GM21367 (cell line): ENCODE results near the gene VAV2.

Experiments
- ATAC-seq: cut with Tn5 transposase; IDR thresholded peaks from one replicate; pipeline ENCODE4 v1.9.1; 2021; ENCODE audit not compliant: unreplicated experiment

VAV2 gene

DNA sequence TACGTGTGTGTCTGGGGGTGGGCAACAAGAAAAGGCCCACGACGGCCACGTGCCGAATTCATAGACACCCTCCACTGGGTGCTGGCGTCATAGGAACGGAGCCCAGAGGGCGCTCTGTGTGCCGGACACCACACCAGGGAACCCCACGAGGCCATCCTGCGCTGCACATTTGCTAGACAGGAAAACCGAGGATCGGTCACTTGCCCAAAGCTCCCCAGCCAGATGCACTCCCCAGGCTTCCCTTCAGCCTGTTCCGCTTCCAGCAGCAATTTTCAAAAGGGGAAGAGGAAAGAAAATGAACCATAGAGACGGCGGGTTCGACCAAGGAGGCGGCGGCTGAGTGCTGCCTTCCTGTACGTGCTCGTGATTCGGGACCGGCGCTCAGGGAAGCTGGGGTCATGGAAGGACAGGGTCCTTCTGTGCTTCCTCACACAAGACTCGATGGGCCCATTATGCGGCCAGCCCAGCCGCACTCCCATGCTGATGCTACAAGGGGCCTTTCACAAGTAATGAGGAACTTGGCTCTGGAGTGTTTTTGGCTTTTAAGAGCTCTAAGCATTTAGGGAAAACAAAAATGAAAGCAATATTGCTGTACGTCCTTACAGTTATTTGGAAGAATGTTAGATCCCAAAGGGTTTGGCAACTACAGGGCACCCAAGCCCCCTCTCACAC is 129.4 kb downstream of the VAV2 start:
- ATAC-seq: no peak

DNA sequence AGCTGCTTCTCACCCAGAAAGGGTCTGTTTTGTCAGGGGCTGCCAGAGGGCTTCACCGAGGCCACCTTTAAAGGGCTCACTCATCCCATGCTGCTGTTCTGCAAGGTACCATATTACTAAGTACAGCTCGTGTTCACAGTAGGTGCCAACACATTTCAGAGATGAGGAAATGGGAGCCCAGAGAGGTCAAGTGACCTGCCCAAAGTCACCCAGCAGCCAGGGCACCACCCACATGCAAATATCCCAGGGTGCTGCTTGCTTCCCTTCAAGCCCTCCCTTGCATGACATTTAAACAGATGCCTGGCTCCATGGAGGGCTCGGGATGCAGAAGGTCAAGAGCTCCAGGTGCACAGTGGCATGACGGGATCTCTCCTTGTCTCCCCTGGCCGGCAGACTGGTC is 130.4 kb downstream of the VAV2 start:
- ATAC-seq: no peak

DNA sequence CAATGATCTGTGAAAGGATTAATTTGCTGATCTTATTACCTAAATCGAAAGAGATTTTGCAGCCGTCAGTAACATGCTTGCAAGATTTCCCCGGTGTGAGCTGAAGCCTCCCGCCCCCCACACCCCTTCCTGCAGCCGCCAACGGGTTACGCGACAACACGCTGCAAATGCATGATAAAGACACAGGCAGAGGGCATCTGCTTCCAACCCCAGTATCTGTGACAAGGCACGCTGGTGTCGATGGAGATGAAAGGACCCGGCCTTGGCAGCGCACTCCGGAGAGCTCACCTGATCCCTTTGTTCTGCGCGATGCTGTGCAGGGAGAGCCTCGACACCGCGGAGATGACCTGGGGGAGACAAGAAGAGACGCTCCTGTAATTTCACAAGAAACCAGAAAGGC is 131.0 kb downstream of the VAV2 start:
- ATAC-seq: no peak

DNA sequence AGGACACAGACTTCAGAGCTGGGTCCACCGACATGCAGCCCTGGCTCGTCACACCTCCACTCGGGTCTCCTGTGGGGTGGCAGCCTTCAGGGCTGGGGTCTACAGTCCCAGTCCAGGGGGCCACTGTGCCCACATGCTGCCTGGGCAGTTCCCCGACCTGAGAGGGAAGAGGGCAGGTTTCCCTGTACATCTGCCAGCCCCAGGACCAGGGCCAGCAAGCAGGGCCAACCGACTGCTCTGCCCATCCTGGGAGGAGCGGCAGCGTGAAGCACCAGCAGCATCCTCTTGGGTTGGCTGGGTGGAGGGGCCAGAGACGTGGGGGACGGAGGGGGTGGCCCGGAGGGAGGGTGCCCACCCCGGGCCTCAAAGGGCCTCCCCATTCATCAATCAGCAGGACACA is 133.4 kb downstream of the VAV2 start:
- ATAC-seq: no peak

DNA sequence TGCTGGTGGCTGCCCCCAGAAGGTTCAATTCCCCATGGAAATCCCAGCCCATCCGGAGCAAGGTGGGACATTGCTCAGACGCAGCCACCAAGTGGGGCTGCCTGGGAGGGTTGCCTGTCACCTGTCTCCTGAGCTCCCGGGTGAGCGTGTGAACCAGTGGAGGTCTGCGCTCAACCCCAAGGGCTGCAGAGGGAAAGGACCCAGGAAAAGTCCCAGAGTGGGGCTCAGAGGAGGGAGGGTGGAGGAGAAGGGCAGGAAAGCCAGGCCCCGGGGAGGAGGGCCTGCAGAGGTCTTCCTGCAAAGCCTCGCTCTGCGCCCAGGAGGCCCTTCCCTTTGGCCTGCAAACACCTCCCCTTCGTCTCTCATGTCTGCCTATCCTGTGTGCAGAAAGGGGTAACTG is 134.5 kb downstream of the VAV2 start:
- no peak for ATAC-seq

DNA sequence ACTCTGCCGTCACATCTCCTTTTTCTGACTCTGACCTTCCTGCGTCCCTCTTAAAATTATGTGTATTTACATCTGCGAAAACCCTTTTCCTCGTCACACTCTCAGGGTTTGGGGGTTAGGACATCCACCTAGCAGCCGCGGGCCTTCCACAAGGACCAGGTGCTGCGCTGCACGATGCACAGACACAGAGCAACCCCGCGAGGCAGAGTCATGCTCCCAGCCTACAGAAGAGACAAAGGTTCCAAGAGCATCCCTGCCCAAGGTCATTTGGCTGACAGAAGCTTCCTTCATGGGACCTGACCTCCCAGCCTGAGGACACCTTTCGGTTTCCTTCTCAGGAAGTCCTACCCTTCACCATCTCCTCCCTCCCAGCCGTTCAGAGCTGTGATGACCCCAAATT is 135.3 kb downstream of the VAV2 start:
- no peak for ATAC-seq

DNA sequence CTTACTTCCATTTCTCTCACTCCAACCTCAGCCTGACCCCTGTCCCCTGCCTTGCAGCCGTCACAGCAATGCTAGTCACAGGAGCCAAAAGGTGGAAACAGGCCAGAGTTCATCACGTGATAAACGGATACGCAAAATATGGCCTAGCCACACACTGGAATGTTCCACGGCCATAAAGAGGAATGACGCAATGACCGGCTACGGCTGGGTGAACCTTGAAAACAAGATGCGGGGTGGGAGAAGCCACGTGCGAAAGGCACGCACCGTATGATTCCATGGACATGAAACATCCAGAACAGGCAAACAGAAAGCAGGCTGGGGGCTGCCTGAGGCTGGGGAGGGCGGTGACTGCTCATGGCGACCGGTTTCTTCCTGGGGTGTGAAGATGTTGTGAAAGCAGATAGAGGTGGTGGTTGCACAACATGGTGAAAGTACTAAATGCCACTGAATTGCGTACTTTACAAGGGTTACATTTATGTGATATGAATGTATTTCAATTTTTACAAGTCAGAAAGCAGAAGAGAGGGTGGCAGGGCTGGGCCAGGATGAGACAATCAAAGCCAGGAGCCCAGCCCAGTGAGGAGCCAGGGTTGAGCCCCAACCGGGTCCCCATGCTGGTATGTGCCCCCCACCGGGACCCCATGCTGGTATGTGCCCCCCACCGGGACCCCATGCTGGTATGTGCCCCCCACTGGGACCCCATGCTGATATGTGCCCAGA is 136.2 kb downstream of the VAV2 start:
- no peak for ATAC-seq

DNA sequence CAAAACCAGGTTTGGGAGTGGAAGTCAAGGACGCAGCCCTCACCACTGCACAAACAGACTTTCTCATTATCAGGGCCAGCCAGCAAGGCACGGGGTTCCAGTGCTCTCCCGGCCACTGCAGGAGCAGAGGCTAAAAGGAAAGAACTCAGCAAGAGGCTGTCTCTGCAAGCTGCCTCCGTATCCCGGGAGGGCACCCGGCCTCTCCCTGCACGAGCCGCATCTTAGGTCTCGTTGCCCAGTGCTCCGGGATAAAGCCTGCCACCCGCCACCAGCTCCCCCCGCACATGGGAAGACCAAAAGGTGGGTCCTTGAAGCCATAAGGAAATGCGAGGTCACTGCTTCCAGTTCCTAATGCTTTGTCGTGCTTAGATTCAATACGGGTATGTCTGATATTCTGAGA is 136.8 kb downstream of the VAV2 start:
- ATAC-seq: no peak

DNA sequence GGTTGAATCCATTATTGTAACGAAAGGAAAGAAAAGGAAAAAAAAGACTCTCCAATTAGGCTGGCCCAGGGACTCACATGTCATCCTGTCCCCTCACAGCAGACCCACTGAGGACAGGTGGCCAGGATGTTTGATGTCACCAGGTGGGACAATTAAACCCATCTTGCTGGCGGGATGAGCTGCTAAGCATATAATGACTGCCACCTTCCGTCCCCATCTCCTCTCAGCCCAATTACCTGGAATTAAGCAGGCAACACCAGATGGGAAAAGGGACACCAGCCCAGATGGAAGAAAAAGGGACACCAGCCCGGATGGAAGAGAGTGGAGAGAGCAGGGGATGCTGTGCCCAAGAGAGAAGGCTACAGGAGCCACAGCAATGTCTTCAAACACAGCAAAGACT is 137.4 kb downstream of the VAV2 start:
- ATAC-seq: no peak

DNA sequence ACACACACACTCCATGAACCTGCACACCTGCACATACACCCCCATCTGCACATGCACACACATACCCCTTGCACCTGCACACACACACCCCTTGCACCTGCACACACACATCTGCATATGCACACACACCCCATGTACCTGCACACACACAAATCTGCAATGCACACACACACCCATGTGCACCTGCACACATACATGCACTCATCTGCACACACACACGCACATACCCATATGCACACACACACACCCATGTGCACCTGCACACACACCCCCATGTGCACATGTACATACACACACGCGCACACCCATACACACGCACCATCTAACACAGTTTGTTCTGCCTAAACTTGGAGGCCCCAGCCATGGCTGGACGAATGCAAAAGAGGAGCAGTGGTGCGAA is 138.1 kb downstream of the VAV2 start:
- ATAC-seq: no peak

DNA sequence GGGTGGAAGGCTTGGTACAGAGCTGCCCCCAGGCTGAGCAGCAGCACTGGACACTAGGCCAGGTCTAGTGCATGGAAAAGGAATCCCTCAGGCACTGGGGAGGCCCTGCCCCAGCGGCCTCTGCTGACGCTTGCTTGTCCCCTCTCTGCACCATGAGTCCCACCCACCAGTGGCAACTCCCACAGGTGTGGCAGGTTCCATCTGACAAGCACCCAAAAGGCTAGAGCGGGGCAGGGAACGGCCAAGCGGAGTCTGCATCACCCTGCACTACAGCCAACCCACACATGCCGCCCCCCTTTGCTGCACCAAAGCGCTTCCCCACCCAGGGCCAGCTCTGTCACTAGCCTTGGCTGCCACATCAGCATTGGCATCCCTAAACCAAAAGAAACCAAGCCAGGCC is 138.8 kb downstream of the VAV2 start:
- no peak for ATAC-seq

DNA sequence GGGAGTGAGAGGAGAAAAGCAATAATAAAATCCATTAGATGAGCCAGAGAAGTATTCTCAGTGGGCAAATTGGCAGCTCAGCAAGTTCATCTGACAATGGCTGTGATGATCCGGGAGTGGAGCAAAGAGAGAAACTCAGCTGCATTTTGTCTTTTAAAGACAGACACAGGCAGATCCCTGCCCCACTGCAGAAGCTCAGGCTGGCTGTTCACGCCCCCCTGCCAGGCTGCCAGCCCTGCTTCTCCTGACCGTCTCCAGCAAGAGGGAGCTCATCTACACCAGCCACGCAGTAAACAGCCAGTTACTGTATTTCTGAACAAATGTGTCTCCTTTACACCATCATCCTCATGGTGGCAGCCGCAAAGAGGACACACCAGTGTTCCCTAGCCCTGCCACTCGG is 139.7 kb downstream of the VAV2 start:
- no peak for ATAC-seq

DNA sequence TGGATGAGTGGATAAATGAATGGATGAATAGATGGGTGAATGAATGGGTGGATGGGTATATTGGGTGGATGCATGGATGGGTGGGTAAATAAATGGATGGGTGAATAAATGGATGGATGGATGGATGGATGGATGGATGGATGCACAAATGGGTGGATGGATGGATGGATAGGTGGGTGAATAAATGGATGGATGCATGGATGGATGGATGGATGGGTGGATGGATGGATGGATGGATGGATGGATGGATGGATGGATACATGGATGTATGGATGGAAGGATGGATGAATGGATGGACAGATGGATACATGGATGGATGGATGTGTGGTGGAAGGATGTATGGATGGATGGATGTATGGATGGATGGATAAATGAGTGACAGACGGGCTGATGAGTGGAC is 140.4 kb downstream of the VAV2 start:
- no peak for ATAC-seq

DNA sequence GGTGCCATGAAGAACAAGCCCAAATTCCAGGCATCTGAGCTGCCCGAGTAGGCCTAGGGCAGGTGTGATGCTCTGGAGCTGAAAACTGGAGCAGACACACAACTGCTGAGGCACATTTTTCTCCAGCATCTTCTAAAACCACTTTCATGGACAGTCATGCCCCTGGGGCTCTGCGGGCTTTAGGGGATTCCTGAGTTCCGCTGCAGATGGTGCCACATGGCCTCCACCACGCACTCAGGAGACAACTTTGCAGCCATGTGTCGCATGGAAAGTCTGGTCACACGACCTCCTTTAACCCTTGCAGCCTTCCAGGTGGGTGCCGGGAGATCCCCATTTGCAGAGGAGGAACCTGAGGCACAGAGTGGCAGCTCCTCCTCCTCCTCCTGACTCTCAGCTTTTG is 141.2 kb downstream of the VAV2 start:
- ATAC-seq: no peak

DNA sequence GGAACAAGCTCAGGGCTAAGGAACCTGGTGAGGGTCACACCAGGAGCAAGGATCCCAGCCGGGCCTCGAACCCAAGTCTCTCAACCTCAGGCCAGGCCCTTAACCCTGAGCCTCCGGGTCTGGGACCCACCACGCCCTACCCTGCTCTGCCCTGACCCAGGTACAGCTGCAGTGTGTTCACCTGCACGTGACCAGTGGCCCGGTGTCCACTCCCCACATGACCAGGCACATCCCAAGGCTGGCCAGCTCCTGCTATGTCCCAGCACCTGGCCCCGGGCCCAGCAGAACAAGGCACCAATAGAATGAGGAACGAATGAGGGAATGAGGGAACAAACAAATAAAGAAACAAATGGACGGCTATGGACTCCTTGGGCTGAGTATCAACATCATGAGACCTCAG is 142.0 kb downstream of the VAV2 start:
- no peak for ATAC-seq

DNA sequence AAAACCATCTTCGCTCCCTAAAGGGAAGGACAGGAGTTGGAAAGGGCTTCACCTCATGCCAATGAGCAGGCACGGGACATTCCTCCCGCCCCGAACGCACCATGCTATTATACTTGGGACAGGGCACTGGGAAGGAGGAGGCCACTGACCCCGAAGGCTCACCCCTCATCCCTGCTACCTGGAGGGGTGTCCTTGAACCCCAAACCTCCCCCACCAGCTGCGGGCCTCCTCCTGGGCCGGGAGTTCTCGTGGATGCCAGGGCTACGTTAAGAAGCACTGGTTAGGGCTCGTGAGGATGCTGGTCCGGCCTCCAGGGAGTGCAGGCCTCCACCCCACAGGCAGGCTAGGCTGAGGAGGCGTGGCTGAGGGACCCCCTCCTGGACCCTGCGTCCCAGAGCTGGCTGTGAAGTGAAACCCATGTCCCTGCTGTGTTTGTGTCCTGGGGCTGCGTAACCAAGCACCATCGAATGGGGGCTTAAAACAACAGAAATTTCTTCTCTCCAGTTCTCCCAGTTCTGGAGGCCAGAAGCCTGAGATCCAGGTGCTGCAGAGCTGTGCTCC is 142.9 kb downstream of the VAV2 start:
- ATAC-seq: no peak

DNA sequence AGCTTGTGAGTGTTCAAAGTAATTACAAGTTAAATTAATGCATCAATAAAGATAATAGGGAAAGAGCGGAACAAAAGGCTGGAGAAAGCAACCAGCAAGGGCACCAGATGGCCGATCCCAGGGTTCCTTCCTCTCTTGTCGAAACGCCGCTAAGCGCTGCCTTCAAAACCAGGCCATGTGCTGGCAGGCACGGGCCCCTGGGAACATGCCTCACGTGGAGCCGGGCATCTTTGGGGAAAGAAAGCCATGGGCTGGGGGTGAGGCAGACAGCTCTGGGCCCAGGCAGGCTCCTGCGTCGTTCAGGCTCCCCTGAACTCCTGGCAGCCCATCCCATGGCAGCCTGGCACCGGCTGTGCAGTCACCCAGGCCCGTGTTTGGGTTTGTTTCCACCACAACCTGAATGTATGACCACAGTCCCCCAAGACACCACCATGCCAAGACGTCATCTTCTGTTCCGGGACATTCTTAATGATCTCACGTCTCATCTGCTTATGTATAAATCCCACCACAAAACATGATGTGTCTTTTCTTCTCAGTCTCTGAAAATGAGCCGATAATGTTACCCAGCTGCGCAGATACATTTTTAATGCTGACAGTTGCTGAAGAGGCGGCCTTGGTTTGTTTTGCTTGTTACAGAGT is 143.5 kb downstream of the VAV2 start:
- no peak for ATAC-seq

DNA sequence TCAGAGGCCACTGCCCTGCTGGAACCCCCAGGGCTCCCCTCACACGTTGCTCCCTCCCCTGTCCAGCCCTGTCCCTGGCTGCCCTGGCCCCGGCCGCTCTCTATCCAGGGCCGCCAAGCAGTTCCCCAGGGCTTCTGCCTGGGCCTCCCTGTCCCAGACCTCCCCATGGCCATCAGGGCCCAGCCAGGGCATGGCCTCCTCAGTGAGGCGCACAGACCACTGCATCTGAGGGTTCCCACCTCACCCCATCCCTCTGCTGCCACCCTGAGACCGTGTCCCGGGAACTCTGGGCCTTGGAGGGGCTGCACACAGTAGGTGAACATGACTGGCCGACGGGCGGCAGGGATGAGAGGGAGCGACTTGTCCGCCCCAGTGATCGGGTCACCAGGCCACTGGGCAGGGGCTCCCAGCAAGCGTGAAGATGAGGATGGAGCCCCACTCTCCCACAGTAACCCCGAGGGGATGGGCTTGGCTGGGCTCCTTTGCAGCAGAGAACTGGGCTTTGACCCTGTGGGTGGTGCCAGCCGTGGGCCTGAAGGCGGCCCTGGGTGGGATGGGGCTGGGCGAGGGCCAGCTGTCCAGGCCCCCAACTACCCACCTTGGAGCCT is 145.5 kb downstream of the VAV2 start:
- ATAC-seq: no peak

DNA sequence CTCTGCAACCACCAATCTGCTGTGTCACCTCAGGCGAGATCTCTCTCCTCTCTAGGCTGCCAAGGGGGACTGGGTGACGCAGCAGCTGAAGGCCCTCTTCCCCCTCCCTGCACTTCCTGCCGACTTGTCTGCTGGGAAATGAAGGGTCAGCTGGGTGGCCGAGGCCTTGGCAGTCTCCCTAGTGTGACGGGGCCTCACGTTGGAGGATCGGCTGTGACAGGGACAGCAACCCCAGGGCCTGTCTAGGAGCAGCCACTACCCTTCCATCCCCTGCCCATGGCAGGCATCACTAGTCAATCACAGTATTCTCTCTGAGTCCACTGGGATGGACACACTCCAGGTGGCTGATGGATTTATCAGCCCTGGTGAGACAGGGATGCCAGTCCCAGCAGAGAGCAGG is 146.7 kb downstream of the VAV2 start:
- ATAC-seq: no peak

DNA sequence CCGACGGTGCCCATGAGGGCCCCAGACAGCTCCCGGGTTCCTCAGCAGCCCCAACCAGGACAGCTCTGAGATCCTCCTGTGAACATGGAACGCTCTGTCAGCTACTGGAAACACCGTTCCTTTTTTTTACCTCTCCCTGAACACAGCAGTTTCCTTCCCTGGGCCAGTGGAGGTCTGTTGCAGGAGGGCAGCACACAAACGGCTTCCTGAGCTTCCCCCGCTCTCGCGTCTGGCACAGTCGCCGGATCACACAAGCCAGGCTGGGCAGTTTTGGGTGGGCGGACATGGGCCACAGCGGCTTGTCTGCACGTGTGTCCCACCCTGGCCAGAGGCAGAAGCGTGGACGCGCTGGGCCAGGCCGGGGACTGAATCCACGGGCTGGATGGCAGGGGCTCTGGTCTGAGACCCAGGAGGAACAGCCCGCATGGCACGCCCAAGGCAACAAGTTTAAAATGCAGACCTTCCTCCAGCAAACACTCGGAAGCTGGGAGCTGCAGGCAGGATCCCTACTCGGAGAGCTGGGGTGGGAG is 147.2 kb downstream of the VAV2 start:
- ATAC-seq: no peak

DNA sequence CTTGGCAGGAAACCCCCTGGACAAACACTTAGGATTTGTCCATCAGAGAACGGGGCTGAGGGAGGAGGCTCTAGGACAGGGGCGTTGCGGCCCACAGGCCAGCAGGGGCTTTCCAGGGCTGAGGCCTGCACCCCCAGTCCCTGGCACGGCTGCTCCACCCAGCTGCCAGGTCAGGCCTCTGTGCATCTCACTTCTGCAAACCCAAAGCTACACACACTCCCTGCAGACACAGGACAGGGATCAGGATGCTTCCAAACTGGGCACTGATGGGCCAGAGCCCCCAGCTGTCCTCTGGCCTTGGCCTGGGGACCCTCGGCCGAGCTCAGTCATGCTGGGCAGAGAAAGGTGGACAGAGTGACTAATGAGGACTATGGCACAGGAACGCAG is 147.7 kb downstream of the VAV2 start:
- no peak for ATAC-seq
